DMS53 treated with DMSO at 0.1 percent for 48 hours (cell line): ENCODE data around the gene TERT.

ENCODE experiments used
- DNase-seq: peaks from one replicate; lab custom pipeline; 2025; ENCODE audit not compliant: unreplicated experiment; lab: John Stamatoyannopoulos, UW

The TERT gene

DNA sequence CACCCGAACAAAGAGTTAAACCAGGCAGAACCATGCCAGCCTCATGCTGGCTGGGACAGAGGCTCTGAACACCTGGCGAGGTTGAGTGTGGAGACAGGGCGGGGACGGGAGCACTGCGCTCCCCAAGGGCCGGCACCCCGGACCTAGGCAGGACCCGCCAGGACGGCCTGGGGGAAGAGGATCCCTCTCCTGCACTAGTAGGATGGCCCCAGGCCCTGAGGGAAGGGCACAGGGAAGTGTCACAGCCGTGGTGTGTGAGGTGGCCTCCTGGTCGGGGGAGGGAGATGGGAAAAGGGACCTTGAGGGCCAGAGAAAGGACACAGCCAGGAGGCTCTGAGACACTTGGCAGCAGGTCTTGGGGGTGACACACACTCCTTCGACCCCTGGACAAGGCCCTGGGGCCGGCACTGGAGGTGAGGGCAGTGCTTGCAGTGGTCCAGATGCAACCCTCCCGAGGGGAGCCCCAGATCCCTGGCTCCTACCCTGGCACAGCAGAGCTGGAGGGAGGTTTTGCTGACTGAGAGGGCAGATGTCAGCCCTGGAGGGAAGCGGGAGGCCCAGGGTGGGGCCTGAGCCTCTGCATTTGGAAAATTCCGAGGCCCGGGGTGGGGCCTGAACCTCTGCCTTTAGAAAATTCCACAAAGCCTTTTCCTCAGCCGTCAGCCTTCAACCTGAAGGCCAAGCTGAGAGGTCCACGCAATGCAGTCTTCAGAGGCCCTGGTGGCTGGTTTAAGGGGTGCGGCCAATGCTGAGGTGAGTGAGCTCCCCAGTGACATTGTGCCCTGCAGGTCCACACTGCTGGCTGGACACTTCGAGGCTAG, 24.8 kb upstream of the TERT start:
- peak; percentile 58 for DNase-seq

DNA sequence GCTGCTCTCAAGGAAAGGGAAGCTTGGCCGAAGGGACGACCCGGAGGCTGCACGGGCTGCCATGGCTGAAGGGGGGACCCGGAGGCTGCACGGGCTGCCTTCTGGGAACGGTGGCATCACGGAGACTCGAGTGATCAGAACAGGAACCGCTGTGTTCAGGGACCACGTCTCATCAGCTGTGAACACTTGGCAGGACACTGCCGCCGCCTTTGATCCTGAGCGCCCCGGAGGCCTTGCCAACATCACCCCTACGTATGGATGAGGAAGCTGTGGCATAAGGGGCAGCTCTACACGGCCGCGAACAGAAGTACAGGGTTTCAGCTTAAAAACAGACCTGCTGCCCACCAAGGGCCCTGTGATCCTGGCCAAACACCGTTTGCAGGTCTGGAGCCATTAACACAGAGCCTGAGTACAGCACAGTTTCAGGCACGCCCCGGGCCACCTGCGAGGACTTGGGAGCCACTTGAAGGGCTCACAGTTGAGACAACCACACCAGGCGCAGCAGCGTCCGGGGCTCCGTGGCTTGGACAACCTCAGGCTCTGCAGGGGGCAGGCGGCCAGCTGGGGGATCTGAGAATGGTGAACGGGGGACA, 23.9 kb upstream of the TERT start:
- no peak for DNase-seq

DNA sequence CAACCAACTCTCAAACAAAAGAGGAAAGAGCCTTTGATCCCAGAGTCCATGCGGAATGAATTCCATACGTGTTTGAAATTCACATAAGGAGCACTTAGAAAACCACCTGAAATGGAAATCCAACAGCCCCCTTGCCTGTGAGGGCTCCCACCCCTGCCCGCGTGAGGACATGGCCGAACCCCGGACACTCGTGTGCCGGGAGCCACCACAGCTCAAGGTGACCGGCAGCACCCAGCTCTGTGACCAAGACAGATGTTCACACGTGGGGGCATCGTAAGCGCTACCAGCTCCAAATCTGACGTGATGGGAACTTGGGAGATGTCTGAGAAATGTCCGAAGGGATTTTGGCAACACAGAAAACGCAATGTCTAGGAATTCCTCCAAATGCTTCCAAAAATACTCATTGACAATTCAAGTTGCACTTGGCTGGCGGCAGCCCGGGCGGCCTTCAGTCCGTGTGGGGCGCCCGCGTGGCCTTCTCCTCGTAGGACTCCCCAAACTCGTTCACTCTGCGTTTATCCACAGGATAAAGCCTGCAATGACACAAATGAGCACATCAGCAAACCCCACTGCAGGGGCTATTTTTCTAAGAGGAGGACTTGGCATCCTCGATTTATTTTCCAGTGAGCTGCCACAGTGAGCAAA, 23.2 kb upstream of the TERT start:
- no peak for DNase-seq

DNA sequence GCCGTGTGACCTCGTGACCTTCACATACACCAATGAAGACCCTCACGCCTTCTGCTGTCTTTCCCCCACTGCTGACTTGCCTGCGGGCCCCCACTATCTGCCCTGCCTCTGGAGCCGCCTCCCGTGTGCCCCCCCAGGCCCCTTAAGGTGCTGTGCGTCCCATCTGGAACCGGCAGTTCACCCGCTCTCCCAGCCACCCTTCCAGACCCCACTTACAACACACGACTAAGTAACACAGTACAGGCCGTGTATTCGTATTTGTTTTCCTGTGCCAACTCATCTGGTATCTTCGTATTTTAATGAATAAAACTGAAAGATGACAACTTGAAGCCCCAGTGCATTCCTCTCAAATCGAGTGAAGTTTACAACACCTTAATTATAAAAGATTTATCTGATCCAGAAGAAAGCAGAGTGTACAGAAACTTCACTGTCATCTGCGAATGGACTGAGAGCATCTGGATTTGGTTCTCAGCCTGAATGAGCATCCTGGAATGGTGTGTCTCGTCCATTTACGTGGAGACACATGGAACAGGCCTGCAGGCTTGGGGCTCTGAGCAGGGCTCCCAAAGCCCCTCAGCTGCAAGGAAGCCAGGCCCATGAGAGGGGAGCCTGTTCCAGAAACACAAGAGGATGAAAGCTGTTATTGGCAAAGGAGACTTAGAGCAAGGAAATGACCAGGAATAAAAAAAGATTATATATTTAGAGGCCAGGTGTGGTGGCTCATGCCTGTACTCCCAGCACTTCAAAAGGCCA, 21.9 kb upstream of the TERT start:
- DNase-seq, result peak; percentile 77

DNA sequence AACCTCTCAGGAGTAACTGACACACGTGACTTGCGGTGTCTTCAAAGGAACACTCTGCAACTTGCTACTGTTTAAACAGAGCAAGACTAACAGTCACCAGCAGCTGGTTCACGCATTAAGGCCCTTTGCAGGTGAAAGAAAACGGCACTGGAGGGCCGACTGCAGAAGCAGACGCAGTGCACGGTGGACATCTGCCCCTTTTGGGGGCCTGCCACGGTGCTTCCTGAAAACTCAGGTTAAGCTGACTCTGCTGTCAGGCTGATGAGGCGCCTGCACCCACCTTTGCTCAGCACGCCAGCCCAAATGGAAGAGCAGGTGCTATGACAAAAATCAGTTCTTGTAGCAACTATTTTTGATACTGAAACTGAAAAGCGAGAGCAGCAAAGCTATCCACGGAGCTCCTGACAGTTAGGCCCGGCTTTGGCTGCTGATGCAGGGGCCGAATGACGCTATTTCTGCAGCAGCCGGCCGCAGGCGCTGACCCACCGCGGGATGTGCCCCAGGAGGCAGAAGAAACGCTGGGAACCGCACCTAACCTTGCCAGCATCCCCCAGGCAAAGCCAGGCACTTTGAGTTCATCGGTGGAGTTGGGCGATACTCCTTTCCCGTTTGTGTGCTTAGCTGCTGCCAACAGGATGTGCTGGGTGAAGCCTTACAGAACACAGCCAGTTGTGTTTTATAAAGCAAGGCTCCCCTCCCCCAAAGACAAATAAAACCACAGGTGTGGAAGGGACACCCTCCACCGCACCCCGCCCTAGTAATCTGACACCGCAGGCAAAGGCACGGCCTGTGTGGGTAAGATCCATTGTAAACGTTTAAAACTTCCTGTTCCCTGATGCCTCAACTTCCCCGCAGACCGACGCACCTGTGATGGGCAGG, 21.1 kb upstream of the TERT start:
- DNase-seq, result peak; percentile 99

DNA sequence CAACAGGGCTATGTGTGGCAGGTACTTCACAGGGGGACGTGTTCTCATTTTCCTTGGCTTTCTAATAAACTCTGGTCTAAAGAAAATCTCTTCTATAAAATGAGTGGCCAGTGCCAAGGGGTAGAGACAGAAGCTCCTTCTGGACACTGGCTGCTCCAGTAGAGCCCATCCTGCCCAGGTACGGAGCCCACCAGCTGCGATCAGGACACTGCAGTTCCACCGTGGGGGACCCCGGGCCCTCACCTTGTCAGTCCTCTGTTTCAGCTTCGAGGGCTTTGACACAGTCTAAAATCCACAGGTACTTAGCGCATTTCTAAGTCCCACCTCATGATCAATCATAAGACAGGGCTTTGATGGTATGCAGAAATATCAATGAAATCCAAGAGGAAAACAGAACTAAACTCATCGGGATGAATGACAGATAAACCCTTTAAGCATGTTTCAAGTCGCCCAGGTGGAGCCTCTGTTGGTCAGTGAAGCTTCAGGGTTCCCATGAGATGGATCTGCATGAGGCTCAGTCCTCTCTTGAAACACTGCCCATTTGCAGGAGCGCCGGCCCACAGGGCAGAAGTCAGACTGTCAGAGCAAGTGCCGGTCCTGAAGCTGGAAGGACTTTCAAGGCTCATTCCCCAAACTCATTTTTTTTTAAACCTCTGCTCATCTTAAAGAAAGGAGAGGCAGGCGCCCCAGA, 20.3 kb upstream of the TERT start:
- DNase-seq, result no peak

DNA sequence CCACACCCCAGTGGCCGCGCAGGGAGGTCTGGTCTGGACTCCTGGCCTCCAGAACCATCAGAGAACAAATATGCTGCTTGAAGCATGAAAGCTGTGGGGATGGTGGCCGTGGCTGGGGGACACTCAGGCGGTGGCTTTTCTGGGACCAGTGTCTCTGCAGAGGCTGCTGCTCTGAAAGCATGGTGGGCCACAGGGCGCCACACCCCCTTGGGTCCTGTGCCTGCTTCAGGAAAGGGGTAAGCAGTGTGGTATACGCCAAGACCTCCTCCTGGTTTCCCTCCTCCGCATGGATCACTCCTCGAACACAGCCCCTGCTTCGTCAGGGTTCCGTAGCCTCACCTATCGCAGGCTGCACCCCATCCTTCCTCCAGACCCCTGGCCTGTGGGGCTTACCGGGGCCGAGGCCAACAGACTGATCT, 19.7 kb upstream of the TERT start:
- no peak for DNase-seq

DNA sequence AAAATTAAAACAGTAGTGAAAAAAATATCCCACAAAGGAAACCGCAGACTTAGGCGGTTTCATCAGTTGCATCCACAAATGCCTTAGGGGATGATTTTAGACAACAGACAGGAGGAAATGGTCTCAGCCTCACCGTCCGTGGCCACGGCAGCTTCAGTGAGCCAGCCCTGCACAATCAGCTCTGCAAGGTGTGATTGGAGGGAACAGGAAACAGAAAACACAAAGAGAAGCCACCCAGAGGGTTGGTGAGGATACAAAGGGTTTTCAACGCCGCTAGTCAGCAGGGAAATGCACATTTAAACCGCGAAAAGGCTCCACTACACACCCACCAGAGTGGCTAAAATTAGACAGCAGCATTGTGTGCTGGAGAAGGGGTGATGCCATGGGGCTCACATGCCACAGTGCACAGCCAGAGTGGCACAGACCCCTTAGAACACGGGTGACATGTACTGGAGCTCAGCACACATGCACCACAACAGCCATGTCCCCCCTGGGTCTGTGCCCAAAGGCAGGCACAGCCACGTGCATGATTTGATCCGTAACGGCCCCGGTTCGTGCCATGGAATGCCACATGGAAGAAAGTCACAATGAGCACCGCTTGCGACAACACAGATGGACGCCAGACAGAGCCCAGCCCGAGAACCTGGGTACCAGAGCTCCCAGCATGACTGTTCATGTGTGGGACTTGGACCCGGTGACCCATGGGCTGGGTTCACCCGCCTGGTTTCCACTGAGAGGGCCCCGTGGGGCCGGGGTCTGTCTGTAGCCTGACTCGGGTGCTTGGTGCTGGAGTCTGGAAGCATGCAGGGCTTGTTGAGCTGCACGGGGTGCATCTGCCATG, 18.3 kb upstream of the TERT start:
- peak; percentile 13 for DNase-seq

DNA sequence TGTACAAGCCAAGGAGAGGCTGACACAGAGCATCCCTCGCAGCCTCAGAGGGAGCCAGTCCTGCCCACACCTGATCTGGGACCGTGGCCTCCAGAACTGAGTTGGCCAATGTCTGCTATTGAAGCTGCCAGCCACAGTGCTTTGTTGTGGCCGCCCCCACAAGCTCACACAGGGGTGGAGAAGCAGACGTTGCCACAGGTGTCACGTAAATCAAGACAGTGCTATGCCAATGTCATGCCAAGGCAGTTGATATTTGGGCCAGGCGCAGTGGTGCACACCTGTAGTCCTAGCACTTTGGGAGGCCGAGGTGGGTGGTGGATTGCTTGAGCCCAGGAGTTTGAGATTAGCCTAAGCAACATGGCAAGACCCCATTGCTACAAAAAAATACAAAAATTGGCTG, 17.3 kb upstream of the TERT start:
- DNase-seq, result no peak

DNA sequence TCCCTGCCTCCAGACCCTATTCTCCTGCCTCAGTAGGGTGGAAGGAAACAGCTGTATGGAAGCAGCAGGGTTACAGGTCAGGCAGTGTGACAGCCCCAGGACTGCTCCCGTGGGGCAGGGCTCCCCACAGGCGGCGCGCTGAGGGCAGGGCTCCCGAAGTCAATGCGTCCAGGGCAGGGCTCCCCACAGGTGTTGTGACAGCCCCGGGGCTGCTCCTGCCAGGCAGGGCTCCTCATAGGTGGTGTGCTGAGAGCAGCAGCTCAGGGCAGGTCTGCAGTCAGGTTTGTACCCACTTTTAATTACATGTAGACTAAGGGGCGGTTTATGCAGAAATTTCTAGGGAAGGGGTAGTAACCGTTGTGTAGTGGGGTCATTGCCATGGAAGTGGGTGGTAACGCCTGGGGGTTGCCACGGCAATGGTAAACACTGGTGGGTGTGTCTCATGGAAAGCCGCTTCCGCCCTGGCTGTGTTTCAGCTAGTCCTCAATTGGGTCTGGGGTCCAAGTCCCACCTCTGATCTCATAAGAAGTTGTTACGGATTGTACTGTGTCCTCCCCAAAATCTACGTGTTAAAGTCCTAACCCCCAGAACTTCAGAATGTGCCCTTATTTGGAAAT, 16.7 kb upstream of the TERT start:
- no peak for DNase-seq

DNA sequence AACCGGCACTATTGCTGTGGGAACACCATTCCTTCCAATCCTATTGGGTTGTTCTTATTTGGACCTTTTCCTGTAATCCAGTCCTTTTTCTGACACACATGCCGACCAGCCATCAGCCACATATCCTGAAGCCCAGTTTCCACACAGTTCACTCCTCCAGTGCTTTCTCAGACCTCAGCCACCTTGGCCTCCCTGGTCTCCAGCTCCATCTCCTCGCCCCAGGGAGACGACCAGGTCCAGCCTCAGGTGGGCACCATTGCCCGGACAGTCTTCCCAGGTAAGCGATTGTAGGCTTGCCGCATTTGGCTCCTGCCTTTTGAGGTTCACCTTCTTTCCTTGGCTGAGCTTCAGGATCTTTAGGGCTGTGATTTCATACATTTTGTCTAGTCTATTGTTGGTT, 15.2 kb upstream of the TERT start:
- DNase-seq, result no peak

DNA sequence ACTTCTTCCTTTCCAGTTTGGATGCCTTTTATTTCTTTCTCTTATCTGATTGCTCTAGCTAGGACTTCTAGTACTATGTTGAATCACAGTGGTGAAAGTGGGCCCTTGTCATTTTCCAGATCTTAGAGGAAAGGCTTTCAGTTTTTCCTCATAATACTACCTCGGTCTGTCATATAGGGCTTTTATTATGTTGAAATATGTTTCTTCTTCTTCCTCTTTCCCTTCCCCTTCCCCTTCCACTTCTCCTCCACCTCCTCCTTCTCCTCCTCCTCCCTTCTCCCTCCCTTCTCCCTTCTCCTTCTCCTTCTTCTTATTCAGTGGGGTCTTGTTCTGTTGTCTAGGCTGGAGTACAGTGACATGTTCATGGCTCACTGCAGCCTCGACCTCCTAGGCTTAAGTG, 9.2 kb upstream of the TERT start:
- no peak for DNase-seq

DNA sequence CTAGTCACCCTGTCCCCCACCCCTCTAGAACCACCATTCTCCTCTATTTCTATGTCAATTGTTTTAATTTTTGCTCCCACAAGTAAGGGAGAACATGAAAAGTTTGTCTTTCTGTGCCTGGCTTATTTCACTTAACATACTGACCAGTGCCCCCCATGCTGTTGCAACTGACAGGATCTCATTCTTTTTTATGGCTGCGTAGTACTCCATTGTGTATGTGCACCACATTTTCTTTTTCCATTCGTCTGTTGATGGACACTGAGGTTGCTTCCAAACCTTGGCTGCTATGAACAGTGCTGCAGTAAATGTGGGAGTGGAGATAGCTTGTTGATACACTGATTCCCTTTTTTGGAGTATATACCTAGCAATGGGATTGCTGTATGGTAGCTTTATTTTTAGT, 7.4 kb upstream of the TERT start:
- DNase-seq, result no peak

DNA sequence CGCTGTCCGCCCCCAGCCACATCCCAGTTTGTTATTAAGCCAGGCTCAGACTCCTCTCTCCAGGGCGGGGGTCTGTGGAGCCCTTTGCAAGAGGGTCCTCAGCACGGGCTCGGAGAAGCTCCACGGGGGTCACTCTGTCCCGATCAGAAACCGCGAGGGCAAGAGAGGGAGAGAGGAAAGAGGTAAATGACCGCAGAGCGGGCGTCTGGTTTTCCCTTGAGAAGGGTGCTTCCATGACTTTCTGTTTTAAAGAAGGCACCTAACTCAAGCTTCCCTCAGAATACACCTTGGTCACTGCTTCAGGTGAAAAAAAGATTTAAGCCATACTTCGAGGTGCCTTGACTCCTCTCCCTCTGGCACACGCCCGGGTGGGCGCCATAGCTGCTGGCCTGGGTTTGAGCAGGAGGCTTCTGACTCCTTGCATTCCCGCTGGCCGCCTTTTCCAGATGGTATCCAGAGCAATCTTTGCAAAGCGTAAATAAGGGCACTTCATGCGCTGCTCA, 5.8 kb upstream of the TERT start:
- peak; percentile 77 for DNase-seq

DNA sequence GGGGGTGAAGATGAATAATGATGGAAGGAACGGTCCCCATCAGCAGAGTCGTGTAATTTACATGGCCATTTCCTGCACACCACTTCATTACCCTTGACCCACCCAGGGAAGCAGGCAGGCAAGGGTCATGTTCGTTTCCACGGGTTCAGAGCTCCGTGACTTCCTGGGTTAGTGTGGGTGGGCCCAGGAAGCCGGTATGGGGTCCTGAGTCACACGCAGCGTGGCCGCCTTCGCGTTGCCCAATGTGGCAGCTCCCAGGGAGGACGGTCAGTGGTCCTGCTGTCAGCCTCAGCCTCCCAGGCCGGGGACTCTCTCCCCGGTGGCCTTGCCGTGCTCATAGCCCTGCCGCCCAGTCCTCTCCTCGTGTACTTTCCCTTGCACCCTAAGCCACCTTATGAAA, 5.1 kb upstream of the TERT start:
- peak; percentile 60 for DNase-seq

DNA sequence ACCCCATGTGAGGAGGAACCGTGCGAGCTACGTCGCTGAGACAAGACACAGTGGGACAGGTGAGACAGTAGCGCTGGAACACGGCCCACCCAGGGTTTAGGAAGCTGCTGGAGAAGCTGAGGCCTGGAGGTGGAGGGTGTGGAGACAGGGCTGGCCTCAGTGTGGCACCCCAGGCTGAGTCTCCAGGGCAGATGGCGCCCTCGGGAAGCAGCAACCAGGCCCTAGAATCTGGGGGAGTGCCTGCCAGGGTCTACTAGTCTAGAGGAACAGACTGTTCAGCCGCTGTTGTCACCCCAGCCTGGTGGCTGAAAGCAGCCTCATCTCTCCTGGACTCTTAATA, 4.6 kb upstream of the TERT start:
- DNase-seq, result peak; percentile 60

DNA sequence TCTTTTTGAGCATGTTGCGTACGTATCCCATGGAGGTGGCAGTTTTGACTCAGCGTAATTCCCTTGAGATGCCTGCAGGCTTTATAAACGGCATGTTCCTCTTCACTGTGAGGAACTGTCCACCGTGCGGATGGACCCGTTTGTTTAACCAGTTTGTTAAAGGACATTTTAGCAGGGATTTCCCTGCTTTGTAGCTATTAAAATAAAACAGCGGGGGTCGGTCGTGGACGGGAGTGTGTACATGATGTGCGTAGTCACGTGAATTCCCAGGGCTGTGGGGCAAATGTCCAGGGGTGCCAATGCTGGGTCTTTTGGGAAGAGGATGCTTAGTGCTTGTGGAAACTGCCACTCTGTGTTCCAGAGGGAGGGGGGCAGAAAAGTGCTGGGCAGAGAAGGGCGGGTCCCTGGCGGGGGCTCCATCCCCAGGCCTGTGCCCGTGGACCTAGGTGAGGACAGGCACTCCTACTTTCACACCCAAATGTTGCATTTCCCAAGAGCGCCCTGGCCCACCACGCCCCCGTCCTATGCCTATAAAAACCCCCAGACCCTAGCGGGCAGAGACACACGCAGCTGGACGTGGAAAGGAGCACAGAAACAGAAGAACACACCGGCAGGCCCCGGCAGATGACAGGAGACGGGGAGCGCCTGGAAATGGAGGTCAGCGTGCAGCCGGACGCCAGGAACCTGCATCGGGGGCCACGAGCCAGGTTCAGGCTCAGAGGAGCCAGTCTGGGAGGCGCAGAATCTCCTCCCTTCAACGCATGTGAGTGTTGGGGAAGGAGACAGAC, 4.0 kb upstream of the TERT start:
- DNase-seq, result no peak

DNA sequence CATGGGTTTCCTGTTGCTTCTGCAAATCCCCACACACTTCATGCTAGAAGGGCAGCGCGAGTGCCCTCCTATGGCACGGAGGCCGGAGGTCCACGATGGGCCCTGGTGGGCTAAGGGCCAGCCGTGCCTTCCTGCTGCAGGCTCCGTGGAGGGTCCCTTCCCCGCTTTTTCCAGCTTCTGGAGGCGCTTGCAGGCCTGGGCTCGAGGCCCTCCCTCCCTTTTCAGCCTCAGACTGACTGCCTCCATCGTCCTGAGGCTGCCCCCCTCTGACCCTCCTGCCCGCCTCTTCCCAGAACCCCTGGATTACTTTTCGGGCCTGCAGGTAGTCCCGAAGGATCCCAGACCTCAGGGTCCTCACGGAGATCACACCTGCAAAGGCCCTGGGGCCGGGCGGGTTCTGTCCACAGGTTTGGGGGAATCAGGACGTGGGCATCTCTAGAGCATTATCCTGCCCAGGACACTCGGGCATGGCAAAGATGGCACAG, 3.2 kb upstream of the TERT start:
- no peak for DNase-seq
